GM10248 (cell line): ENCODE results near the gene ADGRL4.

ENCODE experiments used
- CTCF ChIA-PET: fragments of 300-600 bp; sonication (Branson Sonifier 250); formaldehyde crosslinking; extraction: SDS; loops from one replicate; lab custom pipeline; 2021; ENCODE audit warnings: antibody characterized with exemption; lab: Yijun Ruan, JAX
- POLR2A ChIA-PET: fragments of 350-650 bp; sonication (Branson Sonifier 250); formaldehyde crosslinking; extraction: SDS; loops from one replicate; lab custom pipeline; 2020; ENCODE audit warnings: antibody characterized with exemption; lab: Yijun Ruan, JAX
- DNase-seq: peaks from one replicate; pipeline ENCODE4 v3.0.0; 2012; ENCODE audit errors: extremely low spot score
- TF ChIP-seq, protein P1 (sequence below): IDR thresholded peaks from 2 replicates; pipeline ENCODE4 v1.5.1; 2012; ENCODE audit warnings: mild to moderate bottlenecking, low read depth; ENCODE audit errors: extremely low read depth, missing control alignments, control extremely low read depth

The ADGRL4 gene

DNA sequence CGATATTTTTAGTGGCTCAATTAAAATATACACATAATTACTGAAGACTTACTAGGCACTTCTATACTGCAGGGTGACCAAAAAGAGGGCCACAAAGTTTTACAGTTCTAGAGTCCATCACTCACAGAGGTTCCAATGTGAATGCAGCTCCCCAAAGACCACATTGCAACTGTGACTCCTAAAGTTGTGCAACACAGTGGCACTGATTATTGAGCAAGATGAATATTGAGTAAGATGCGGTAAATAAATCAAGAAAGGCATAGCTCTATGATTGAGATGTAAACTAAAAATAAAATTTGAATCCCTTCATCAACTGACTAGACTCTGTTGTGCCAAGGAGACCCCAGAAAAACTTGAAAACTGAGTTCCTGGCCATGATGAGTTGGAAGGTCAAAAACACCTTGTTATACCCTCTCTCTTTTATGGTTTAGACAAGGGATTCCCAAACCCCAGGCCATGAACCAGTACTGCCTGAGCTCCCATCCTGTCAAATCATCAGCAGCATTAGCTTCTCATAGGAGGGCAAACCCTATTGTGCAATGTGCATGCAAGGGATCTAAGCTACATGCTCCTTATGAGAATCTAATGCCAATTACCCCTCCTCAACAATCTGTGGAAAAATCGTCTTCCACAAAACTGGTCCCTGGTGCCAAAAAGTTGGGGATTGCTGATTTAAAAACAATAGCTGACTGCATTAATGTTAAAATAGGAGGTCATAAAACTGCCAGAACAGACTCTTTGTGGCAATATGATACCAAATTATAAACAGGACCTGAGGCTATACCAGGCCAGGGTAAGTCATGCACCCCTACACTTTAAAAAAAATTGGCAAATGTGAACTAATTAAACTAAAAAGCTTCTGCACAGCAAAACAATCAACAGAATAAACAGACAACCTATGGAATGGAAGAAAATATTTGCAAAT is 94.3 kb downstream of the ADGRL4 start:
- TF ChIP-seq, protein P1, sequence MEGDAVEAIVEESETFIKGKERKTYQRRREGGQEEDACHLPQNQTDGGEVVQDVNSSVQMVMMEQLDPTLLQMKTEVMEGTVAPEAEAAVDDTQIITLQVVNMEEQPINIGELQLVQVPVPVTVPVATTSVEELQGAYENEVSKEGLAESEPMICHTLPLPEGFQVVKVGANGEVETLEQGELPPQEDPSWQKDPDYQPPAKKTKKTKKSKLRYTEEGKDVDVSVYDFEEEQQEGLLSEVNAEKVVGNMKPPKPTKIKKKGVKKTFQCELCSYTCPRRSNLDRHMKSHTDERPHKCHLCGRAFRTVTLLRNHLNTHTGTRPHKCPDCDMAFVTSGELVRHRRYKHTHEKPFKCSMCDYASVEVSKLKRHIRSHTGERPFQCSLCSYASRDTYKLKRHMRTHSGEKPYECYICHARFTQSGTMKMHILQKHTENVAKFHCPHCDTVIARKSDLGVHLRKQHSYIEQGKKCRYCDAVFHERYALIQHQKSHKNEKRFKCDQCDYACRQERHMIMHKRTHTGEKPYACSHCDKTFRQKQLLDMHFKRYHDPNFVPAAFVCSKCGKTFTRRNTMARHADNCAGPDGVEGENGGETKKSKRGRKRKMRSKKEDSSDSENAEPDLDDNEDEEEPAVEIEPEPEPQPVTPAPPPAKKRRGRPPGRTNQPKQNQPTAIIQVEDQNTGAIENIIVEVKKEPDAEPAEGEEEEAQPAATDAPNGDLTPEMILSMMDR, result no peak
- ChIA-PET POLR2A (no interaction called here), CTCF (interaction anchor here (0.8 to 0.9 kb wide), 2 partner anchors 12 to 14 kb away, joined by 4 read pairs; no protein-coding TSS in a partner anchor)
- DNase-seq, result no peak

GRCh38 chr1:78902641-78903040 is 103.9 kb downstream of the ADGRL4 start:
- POLR2A ChIA-PET, result no interaction called here
- CTCF ChIA-PET, result no interaction called here
- no peak for DNase-seq
- TF ChIP-seq, protein P1, result no peak

GRCh38 chr1:78894811-78895210 is 111.7 kb downstream of the ADGRL4 start:
- DNase-seq, result no peak
- CTCF ChIA-PET, result interaction anchor here (1.0 kb wide), 1 partner anchor 9 kb away, joined by 3 read pairs; no protein-coding TSS in a partner anchor
- POLR2A ChIA-PET, result no interaction called here
- TF ChIP-seq, protein P1, result no peak

GRCh38 chr1:78892260-78892840 is 114.2 kb downstream of the ADGRL4 start:
- TF ChIP-seq, protein P1, result no peak
- POLR2A ChIA-PET, result no interaction called here

GRCh38 chr1:78887458-78887857 is 119.1 kb downstream of the ADGRL4 start:
- ChIA-PET POLR2A (no interaction called here), CTCF (no interaction called here)
- TF ChIP-seq, protein P1, result no peak
- no peak for DNase-seq

More at GRCh38 chr1:78892260-78892840, 114.2 kb downstream of the ADGRL4 start:
- CTCF ChIA-PET, result no interaction called here
- DNase-seq, result no peak

DNA sequence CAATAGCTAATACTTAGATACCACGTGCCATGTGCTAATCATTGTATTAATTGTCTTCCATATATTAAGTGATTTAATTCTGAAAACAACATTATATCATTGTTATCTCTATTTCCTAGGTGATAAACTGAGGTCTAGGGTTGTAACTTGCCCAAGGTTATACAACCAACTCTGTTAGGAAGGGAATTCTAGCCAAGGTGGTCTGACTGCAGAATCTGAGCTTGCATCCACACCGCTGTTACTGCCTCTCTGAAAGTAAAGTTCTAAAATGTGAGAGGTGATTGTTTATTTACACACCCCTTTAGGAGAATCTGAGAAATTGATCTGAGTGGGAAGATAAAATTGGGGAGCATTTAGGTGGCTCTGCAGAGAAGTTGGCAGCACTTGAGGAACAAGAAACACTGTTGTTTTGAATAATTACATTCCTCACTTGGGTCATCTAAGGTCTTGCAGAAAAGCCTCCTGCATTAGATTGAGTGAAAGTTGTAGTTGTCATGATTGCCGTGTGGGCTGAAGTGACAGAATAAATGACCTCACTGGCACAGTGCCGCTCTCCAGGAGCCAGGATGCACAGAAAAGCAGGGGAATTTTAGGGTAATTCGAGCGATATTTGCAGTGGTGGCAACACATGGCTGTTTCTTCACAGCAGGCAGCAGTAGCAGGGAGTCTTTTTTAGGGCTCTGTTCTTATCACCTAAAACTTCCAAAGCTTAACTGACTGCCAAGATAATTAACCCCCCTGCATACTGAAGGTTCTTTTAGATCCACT is 121.7 kb downstream of the ADGRL4 start:
- CTCF ChIA-PET, result interaction anchor here (1.2 to 1.4 kb wide), 3 partner anchors 10 to 16 kb away, joined by 3 to 4 read pairs (median 3); no protein-coding TSS in a partner anchor
- TF ChIP-seq, protein P1, result no peak
- DNase-seq, result no peak
- POLR2A ChIA-PET, result no interaction called here
